Neural crest cell (in vitro differentiated cells): ENCODE data around the gene CYTH1. TPM values are rescaled to one million over a fixed set of nuclear protein-coding genes. Genes with fewer than 3 reads are reported as not detected.

Source experiments
- DNase-seq: peaks from one replicate; pipeline ENCODE4 v3.0.0; 2021; ENCODE audit warnings: low read depth, mixed read lengths, low spot score
- H3K27ac Mint-ChIP-seq: one replicate; pipeline ENCODE4 v1.8.0; 2021; ENCODE audit warnings: mild to moderate bottlenecking, mixed read lengths; ENCODE audit not compliant: unreplicated experiment
- H3K27me3 Mint-ChIP-seq: 2 replicates; pipeline ENCODE4 v1.8.0; 2021; ENCODE audit warnings: low read depth, mild to moderate bottlenecking, mixed read lengths
- H3K36me3 Mint-ChIP-seq: 2 replicates; pipeline ENCODE4 v1.8.0; 2021; ENCODE audit warnings: low read depth, mild to moderate bottlenecking, mixed read lengths
- H3K4me1 Mint-ChIP-seq: 2 replicates; pipeline ENCODE4 v1.8.0; 2021; ENCODE audit warnings: mixed read lengths
- H3K4me3 Mint-ChIP-seq: one replicate; pipeline ENCODE4 v1.8.0; 2021; ENCODE audit warnings: mild to moderate bottlenecking, mixed read lengths
- H3K9me3 Mint-ChIP-seq: 2 replicates; pipeline ENCODE4 v1.8.0; 2021; ENCODE audit warnings: mixed read lengths
- CTCF ChIP-seq: fragments of 200-600 bp; sonication (generic); conservative IDR thresholded peaks from 2 replicates; pipeline ENCODE4 v1.5.0; 2021; ENCODE audit warnings: antibody characterized with exemption, mild to moderate bottlenecking
- total RNA-seq: library from RNA; stranded (reverse); gene quantifications from 2 replicates; pipeline ENCODE4 v1.2.1, GENCODE V29; 2021

The CYTH1 gene
- total RNA-seq, 1 donor from 2014 or later = 26.8 TPM

- no peak overlapping the region for H3K4me3 Mint-ChIP-seq
- no peak for TF ChIP-seq CTCF
- no peaks in the 10 kb centered on the region for H3K4me1 Mint-ChIP-seq
- peak overlapping the region; percentile 48 for H3K27ac Mint-ChIP-seq
- no peaks in the 10 kb centered on the region for H3K9me3 Mint-ChIP-seq
- no peak for DNase-seq
- H3K27me3 Mint-ChIP-seq = no peaks in the 10 kb centered on the region
- H3K36me3 Mint-ChIP-seq = peaks cover 12% of the 10 kb centered on the region
Observed at GRCh38 chr17:78697554-78698343, 84.3 kb downstream of the CYTH1 start.

GRCh38 chr17:78697122-78697521 is 85.0 kb downstream of the CYTH1 start:
- Mint-ChIP-seq H3K4me3 (no peak overlapping the region), H3K4me1 (no peaks in the 10 kb centered on the region), H3K27ac (peak overlapping the region; percentile 48), H3K36me3 (peaks cover 12% of the 10 kb centered on the region), H3K27me3 (no peaks in the 10 kb centered on the region), H3K9me3 (no peaks in the 10 kb centered on the region)
- no peak for TF ChIP-seq CTCF
- DNase-seq = no peak

- peaks cover 12% of the 10 kb centered on the region for H3K36me3 Mint-ChIP-seq
- H3K27ac Mint-ChIP-seq = no peak overlapping the region
- no peak overlapping the region for H3K4me3 Mint-ChIP-seq
- no peaks in the 10 kb centered on the region for H3K4me1 Mint-ChIP-seq
- DNase-seq = no peak
- TF ChIP-seq CTCF = no peak
- no peaks in the 10 kb centered on the region for H3K27me3 Mint-ChIP-seq
- H3K9me3 Mint-ChIP-seq = no peaks in the 10 kb centered on the region
Observed at GRCh38 chr17:78696016-78696982, 85.8 kb downstream of the CYTH1 start.

- TF ChIP-seq CTCF = no peak
- Mint-ChIP-seq H3K4me1 (no peaks in the 10 kb centered on the region), H3K9me3 (no peaks in the 10 kb centered on the region), H3K4me3 (no peak overlapping the region), H3K36me3 (peaks cover 13% of the 10 kb centered on the region), H3K27me3 (no peaks in the 10 kb centered on the region), H3K27ac (no peak overlapping the region)
- DNase-seq = no peak
Observed at GRCh38 chr17:78694805-78695531, 87.1 kb downstream of the CYTH1 start.
